DMS79 treated with DMSO at 0.1 percent for 48 hours (cell line): ENCODE measurements around the gene GOLGA8A.
"Not testable (repeated sequence)": the region's sequence is repeated elsewhere in the genome, so short reads cannot be mapped to it uniquely, and the experiment has no call there.

Experiments
- DNase-seq: peaks from one replicate; lab custom pipeline; 2025; lab: John Stamatoyannopoulos, UW

Gene GOLGA8A

DNA sequence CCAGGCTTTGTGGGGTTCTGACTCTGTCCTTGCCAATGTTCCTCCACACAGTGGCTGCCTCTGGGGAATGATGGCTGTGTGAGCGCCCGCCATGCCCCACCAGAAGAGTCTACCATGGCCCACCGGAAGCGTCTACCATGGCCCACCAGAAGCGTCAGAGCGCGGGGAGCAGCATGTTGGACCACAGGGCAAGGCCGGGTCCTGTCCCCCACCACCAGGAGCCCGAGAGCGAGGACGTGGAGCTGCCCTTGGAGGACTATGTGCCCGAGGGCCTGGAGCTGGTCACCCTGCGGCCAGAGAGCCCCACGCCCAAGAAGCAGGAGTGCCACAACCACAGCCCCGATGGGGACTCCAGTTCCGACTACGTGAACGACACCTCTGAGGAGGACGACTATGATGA lies 28.1 kb downstream of the GOLGA8A start:
- not testable (repeated sequence) for DNase-seq

DNA sequence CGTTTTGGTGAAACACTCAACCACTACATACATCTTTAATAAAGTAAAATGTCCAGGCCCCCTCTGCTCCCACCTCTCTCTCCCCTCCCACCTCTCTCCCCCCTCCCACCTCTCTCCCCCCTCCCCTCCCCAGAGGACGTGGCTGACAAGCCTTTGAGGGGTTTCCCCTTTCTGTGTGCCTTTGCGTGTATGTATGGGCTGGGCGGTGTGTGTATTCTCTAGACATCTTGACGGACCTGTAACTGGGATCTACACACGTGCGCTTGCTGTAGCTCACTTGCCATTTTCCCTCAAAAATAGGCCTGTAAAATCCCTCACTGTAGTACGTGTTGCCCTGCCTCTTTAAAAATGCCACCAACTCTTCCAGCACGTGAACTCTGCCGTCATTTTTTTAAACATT lies 28.6 kb downstream of the GOLGA8A start:
- DNase-seq = not testable (repeated sequence)

DNA sequence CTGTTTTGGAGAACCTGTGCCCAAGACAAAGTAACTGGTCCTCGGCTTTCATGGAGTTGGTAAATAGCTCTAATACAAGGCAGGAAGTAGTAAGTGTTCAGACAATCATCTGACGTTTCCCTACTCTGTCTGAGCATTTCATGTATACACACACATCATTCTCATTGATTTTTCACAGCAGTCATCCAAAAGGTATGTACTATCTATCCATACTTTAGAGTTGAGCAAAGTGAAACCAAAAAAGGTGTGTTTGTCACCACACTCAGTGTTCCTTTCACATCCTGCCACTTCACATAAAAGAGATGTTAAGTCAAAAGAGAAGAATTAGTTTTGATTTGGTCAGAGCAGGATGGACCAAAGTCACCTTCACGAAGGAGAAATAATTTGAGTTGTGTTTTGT lies 33.7 kb downstream of the GOLGA8A start:
- not testable (repeated sequence) for DNase-seq

DNA sequence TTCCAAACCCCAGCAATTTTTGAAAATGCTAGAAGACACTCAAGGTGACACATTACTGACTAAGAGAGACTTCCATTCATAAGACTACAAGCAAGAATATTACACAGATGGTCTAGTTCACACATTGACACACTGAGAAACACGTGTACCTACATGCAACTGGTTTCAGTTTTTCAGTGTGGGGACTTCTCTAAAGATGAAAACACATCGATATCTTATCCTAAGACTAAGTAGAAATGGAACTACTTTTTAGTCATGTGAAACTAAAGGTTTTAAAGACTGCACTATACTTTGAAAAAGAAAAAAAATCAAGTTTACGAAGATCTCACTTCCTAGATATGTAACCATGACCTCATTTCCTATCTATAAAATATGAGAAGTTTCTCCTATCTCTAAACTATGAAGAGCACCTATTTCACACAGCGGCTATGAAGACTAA lies 34.4 kb downstream of the GOLGA8A start:
- not testable (repeated sequence) for DNase-seq

DNA sequence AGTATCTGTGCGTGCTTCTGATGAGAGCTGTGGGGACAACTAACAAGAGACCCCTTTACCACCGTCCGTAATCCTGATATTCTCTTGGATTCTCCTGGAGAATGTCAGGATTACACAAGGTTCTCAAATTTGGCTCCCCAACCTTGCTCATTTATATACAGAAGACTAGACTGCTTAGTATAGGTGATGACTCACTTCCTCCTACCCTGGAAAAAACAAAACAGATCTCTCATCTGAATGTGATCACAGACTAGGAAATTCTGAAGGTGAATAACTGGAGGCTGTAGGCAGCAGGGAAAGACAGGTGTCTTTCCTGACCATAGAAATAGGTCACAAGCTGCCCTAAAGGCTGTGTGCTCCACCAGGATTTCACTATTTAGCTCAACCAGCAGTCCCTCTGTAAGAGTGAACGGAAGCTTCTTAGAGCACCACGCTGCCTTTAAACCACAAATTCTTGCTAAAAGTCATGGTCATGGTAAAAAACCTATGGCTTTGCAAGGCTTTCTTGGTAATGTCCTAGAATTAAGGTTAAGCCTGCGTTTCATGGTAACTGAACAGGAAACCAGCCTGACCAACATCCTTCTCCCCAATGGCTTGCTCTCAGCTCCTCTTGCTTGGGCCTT lies 39.9 kb downstream of the GOLGA8A start:
- DNase-seq = not testable (repeated sequence)

DNA sequence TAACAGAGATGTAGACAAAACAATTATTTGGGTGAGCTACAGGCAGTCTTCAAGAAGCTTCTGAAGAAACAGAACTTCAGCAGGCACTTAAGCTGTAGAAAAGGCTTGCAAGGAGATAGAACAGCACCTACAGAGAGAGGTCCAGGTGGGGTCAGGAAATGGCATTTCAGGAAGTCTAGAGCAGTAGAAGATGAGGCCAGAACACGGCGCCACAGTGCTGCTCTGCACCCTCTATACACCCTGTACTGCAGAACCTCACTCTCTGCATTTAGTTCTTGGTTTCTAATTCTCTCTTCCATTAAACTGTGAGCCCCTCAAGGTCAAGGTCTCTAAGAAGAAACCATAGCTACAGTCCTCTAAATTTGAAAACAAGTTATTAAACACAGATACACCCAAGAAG lies 44.6 kb downstream of the GOLGA8A start:
- DNase-seq = not testable (repeated sequence)

DNA sequence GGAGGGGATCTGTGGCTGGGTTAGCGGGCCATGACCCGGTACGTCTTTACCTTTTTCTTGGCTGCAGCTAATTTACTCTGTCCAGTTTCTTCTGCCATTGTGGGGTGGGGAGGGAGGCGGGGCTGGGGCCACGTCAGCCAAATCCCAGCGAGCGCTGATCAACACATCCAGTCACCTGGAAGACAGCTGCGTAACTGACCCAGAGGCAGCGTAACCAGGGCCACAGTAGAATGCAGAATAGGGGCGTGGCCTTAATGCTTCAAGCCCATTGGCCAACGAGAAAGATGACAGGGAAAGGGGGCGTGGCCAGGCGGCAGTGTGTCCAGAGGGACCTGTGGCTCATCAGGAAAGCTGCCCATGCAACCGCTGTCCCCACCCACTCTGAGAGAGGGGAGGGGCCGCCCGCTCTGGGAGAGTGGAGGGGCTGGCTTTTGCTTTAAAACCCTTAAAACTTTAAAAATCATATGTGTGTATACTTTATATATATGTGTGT lies 48.0 kb downstream of the GOLGA8A start:
- DNase-seq = not testable (repeated sequence)
